ENCODE results near the gene VAC14.

VAC14 gene

GRCh38 chr16:70715055-70715858 lies 85.7 kb downstream of the VAC14 start:
- H3K4me1 Mint-ChIP-seq, result peaks cover 75% of the 10 kb centered on the region
- H3K4me3 Mint-ChIP-seq, result peak overlapping the region; percentile 33
- H3K27ac Mint-ChIP-seq, result peak overlapping the region; percentile 98
- H3K27me3 Mint-ChIP-seq (ENCODE audit: low read depth, poor library complexity), result peaks cover 3% of the 10 kb centered on the region
- peak; percentile 60 for DNase-seq
- peaks cover 10% of the 10 kb centered on the region for H3K9me3 Mint-ChIP-seq
- H3K36me3 Mint-ChIP-seq (ENCODE audit: low read depth), result peaks cover 22% of the 10 kb centered on the region
- TF ChIP-seq, protein P1, sequence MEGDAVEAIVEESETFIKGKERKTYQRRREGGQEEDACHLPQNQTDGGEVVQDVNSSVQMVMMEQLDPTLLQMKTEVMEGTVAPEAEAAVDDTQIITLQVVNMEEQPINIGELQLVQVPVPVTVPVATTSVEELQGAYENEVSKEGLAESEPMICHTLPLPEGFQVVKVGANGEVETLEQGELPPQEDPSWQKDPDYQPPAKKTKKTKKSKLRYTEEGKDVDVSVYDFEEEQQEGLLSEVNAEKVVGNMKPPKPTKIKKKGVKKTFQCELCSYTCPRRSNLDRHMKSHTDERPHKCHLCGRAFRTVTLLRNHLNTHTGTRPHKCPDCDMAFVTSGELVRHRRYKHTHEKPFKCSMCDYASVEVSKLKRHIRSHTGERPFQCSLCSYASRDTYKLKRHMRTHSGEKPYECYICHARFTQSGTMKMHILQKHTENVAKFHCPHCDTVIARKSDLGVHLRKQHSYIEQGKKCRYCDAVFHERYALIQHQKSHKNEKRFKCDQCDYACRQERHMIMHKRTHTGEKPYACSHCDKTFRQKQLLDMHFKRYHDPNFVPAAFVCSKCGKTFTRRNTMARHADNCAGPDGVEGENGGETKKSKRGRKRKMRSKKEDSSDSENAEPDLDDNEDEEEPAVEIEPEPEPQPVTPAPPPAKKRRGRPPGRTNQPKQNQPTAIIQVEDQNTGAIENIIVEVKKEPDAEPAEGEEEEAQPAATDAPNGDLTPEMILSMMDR (IDR thresholded peaks at IDR 0.05), result no peak

DNA sequence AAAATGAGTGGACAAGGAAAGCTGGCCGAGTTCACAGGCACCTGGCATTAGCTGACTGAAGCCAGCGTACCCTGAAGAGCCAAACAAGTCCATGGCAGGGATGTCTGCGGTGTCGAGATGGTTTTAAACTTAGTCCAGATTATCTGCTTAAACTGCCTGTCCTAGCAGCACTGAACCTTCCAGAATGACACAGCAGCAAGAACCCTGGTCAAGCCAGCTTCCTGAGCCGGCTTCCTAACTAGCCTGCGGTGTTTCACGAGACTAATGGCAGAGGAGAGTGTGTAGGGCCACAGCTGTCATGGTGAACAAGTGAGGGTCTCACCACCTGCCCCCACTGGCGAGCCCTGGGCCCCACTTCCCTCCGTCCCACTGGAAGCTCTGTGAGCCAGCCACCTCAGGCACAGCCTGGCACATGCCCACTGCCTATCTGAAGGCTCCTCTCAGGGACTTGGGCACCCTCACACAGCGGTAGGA lies 86.3 kb downstream of the VAC14 start:
- peak overlapping the region; percentile 98 for H3K27ac Mint-ChIP-seq
- TF ChIP-seq, protein P1 (IDR thresholded peaks at IDR 0.05), result no peak
- H3K4me1 Mint-ChIP-seq, result peaks cover 75% of the 10 kb centered on the region
- DNase-seq, result no peak
- H3K27me3 Mint-ChIP-seq (ENCODE audit: low read depth, poor library complexity), result peaks cover 3% of the 10 kb centered on the region
- H3K9me3 Mint-ChIP-seq, result peaks cover 6% of the 10 kb centered on the region
- peaks cover 15% of the 10 kb centered on the region for H3K36me3 Mint-ChIP-seq (ENCODE audit: low read depth)
- no peak overlapping the region for H3K4me3 Mint-ChIP-seq

GRCh38 chr16:70713824-70714223 lies 87.1 kb downstream of the VAC14 start:
- Mint-ChIP-seq H3K36me3 (ENCODE audit: low read depth) (peaks cover 7% of the 10 kb centered on the region), H3K27ac (peak overlapping the region; percentile 98), H3K4me3 (peak overlapping the region; percentile 44), H3K4me1 (peaks cover 75% of the 10 kb centered on the region), H3K27me3 (ENCODE audit: low read depth, poor library complexity) (peaks cover 3% of the 10 kb centered on the region), H3K9me3 (no peaks in the 10 kb centered on the region)
- no peak for DNase-seq
- TF ChIP-seq, protein P1 (IDR thresholded peaks at IDR 0.05), result no peak

- no peak for DNase-seq
- TF ChIP-seq, protein P1 (IDR thresholded peaks at IDR 0.05), result no peak
- peaks cover 80% of the 10 kb centered on the region for H3K4me1 Mint-ChIP-seq
- no peak overlapping the region for H3K4me3 Mint-ChIP-seq
- peaks cover 4% of the 10 kb centered on the region for H3K36me3 Mint-ChIP-seq (ENCODE audit: low read depth)
- H3K27ac Mint-ChIP-seq, result peak overlapping the region; percentile 25
- no peaks in the 10 kb centered on the region for H3K9me3 Mint-ChIP-seq
- peaks cover 3% of the 10 kb centered on the region for H3K27me3 Mint-ChIP-seq (ENCODE audit: low read depth, poor library complexity)
These were observed 87.6 kb downstream of the VAC14 start for GRCh38 chr16:70713342-70713741.

DNA sequence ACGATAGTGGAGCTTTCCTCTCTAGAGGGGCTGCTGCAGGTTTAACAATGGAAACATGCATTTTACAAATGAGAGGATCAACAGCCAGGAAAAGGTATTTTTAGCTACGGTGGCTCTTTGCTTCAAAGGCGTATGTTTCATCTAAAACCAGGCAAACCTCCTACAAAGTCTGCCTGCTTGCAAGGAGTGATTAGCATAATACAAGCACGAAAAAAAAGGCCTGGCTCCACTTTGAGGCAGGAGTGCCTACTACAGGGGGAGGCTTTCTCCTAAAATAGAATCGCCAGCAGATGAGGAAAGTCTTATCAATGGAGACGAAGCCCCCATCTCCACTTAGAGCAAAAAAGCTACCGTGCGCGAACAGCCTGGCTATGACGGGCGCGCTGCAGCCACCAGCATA lies 88.0 kb downstream of the VAC14 start:
- Mint-ChIP-seq H3K4me1 (peaks cover 84% of the 10 kb centered on the region), H3K9me3 (no peaks in the 10 kb centered on the region)

More for the DNA sequence above, 88.0 kb downstream of the VAC14 start:
- no peak for DNase-seq
- peaks cover 3% of the 10 kb centered on the region for H3K27me3 Mint-ChIP-seq (ENCODE audit: low read depth, poor library complexity)
- H3K36me3 Mint-ChIP-seq (ENCODE audit: low read depth), result peaks cover 4% of the 10 kb centered on the region
- H3K27ac Mint-ChIP-seq, result peak overlapping the region; percentile 25
- TF ChIP-seq, protein P1 (IDR thresholded peaks at IDR 0.05), result no peak
- no peak overlapping the region for H3K4me3 Mint-ChIP-seq

All from nephron progenitor cell (in vitro differentiated cells).